CD14-positive monocyte (primary cell): Measurements from ENCODE around the gene ENTHD1. TPM values are rescaled to one million over a fixed set of nuclear protein-coding genes. Genes with fewer than 3 reads are reported as not detected.
"Not testable (repeated sequence)": the region's sequence is repeated elsewhere in the genome, so short reads cannot be mapped to it uniquely, and the experiment has no call there.

Source experiments
- DNase-seq, 3 donors: peaks; one replicate each; pipeline ENCODE4 v3.0.0-alpha.2; 2011 to 2022
- H2AFZ ChIP-seq: 2 replicates; pipeline ENCODE4 v1.6.0; 2012; ENCODE audit warnings: mild to moderate bottlenecking, low read depth, low read length, inconsistent platforms; ENCODE audit not compliant: insufficient read depth, poor library complexity, severe bottlenecking
- H3K27ac ChIP-seq, 2 donors: 1 replicate in 1 of 2; 2 replicates in 1 of 2; pipeline ENCODE4 v1.5.1; 2012 to 2013; ENCODE audit warnings: low read length in 2 of 2, control low read depth in 1 of 2, inconsistent platforms in 1 of 2, low read depth in 1 of 2, mild to moderate bottlenecking in 1 of 2
- H3K27me3 ChIP-seq, 2 donors: one replicate each; pipeline versions ENCODE4 v1.6.0 to v1.6.1; 2011 to 2013; ENCODE audit warnings: low read length in 2 of 2; ENCODE audit not compliant: control insufficient read depth in 2 of 2, insufficient read depth in 2 of 2
- H3K36me3 ChIP-seq, 2 donors: replicated peaks in 1 of 2; 1 replicate in 1 of 2; 2 replicates in 1 of 2; pipeline versions ENCODE4 v1.5.1 to v1.6.1; 2012 to 2013; ENCODE audit warnings: low read length in 2 of 2, control low read depth in 1 of 2, inconsistent platforms in 1 of 2, mild to moderate bottlenecking in 1 of 2; ENCODE audit not compliant: insufficient read depth in 2 of 2, control insufficient read depth in 1 of 2
- H3K4me1 ChIP-seq, 2 donors: 1 replicate in 1 of 2; 2 replicates in 1 of 2; pipeline versions ENCODE4 v1.5.1 to v1.6.1; 2012 to 2013; ENCODE audit warnings: low read length in 2 of 2, control low read depth in 1 of 2, inconsistent platforms in 1 of 2, mild to moderate bottlenecking in 1 of 2, moderate library complexity in 1 of 2; ENCODE audit not compliant: insufficient read depth in 2 of 2, control insufficient read depth in 1 of 2
- H3K4me2 ChIP-seq: replicated peaks from 2 replicates; pipeline ENCODE3; 2012; ENCODE audit warnings: low read length, moderate library complexity, mild to moderate bottlenecking; ENCODE audit not compliant: poor library complexity, severe bottlenecking; ENCODE audit errors: extremely low read depth
- H3K4me3 ChIP-seq, 3 experiments: fragments of 200-600 bp in 1 of 3; sonication (generic) in 1 of 3; replicated peaks in 1 of 3; 1 replicate in 2 of 3; 2 replicates in 1 of 3; pipeline ENCODE4 v1.5.1; 2011 to 2013; ENCODE audit warnings: low read length in 3 of 3, mild to moderate bottlenecking in 3 of 3, control low read depth in 2 of 3, low read depth in 2 of 3, inconsistent platforms in 1 of 3, moderate library complexity in 1 of 3
- H3K79me2 ChIP-seq: 2 replicates; pipeline ENCODE4 v1.6.0; 2012; ENCODE audit warnings: mild to moderate bottlenecking, control low read depth, inconsistent platforms, low read length, moderate library complexity; ENCODE audit not compliant: insufficient read depth
- H3K9ac ChIP-seq: 2 replicates; pipeline ENCODE4 v1.6.0; 2017; ENCODE audit warnings: low read length, mild to moderate bottlenecking; ENCODE audit not compliant: insufficient read depth, poor library complexity, severe bottlenecking
- H3K9me3 ChIP-seq, 2 donors: replicated peaks in 1 of 2; 1 replicate in 1 of 2; 2 replicates in 1 of 2; pipeline versions ENCODE4 v1.5.1 to v1.6.1; 2012 to 2013; ENCODE audit warnings: low read length in 2 of 2, control low read depth in 1 of 2; ENCODE audit not compliant: control insufficient read depth in 1 of 2, insufficient read depth in 1 of 2
- H4K20me1 ChIP-seq: 2 replicates; pipeline ENCODE4 v1.6.0; 2012; ENCODE audit warnings: mild to moderate bottlenecking, low read length, control low read depth, moderate library complexity; ENCODE audit not compliant: insufficient read depth
- H3K27ac Mint-ChIP-seq, 7 donors: one replicate each; pipeline ENCODE4 v1.8.0; 2020; ENCODE audit warnings: mild to moderate bottlenecking in 7 of 7, mixed read lengths in 7 of 7, moderate library complexity in 6 of 7, inconsistent platforms in 2 of 7
- H3K27me3 Mint-ChIP-seq, 3 donors: one replicate each; pipeline ENCODE4 v1.8.0; 2021 to 2022; ENCODE audit warnings: low read depth in 3 of 3, mild to moderate bottlenecking in 3 of 3, mixed read lengths in 3 of 3, moderate library complexity in 3 of 3, inconsistent platforms in 1 of 3
- H3K36me3 Mint-ChIP-seq, 2 donors: one replicate each; pipeline ENCODE4 v1.8.0; 2020; ENCODE audit warnings: mixed read lengths in 2 of 2, inconsistent platforms in 1 of 2, mild to moderate bottlenecking in 1 of 2
- H3K4me1 Mint-ChIP-seq: one replicate; pipeline ENCODE4 v1.8.0; 2020; ENCODE audit warnings: mild to moderate bottlenecking, mixed read lengths
- H3K4me3 Mint-ChIP-seq, 2 donors: one replicate each; pipeline ENCODE4 v1.8.0; 2020; ENCODE audit warnings: mild to moderate bottlenecking in 2 of 2, mixed read lengths in 2 of 2, moderate library complexity in 1 of 2
- H3K9me3 Mint-ChIP-seq, 7 donors: one replicate each; pipeline ENCODE4 v1.8.0; 2020 to 2022; ENCODE audit warnings: mixed read lengths in 7 of 7, mild to moderate bottlenecking in 6 of 7, moderate library complexity in 6 of 7, inconsistent platforms in 2 of 7
- WGBS: methylation state at CpG from one replicate; pipeline ENCODE4 v1.1.5; 2013; ENCODE audit warnings: missing lambda C conversion rate; ENCODE audit not compliant: insufficient coverage; 5-methylcytosine and 5-hydroxymethylcytosine counted together
- intact Hi-C, 2 donors: fragments of 100-400 bp; cut with micrococcal nuclease; formaldehyde crosslinking; loops; one replicate each; pipeline versions ENCODE4 v1.15.0 to v1.15.1; 2023
- polyA plus RNA-seq, 3 donors: library from polyadenylated mRNA; depleted of rRNA in 1 of 3; unstranded in 2 of 3; stranded (reverse) in 1 of 3; fragments of 300-500 nt in 2 of 3; fragments of >200 nt in 1 of 3; fragmentation: Illumina TruSeq in 2 of 3; gene quantifications; 1 replicate in 2 of 3; 2 replicates in 1 of 3; pipeline ENCODE4 v1.2.3, GENCODE V29; 2012 to 2021
- TF ChIP-seq, protein P1 (sequence below): fragments of 200-600 bp; IDR thresholded peaks from one replicate; pipeline ENCODE4 v1.8.0; 2022; ENCODE audit warnings: antibody characterized with exemption, mild to moderate bottlenecking

The ENTHD1 gene
- polyA plus RNA-seq, 3 donors, result not detected

DNA sequence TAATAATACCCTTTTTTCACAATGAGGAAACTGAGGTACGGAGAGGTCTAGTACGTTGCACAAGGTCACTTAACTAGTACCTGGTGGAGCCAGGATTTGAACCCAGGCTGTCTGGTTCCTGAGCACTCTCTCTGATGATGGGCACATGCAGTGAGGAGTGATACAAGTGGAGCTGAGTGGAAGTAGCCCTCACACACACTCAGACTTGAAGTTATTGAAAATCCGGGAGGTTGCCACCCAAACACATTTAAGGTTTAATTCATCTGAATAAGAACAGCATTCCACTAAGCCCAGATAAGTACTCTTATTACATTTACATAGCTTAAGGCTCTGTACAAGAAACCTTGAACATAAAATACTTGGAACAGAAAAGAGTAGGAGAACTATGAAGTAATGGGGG lies 12.1 kb upstream of the ENTHD1 start:
- 100% methylated on average over 1 of the region's 3 CpGs for WGBS
- Histone ChIP-seq H2AFZ (no peak overlapping the region), H3K4me1 (peaks cover 6 to 7% of the 10 kb centered on the region in 2 donors), H3K79me2 (no peaks in the 10 kb centered on the region), H3K4me3 (no peak overlapping the region), H3K27me3 (no peaks in the 10 kb centered on the region), H3K27ac (no peak overlapping the region), H4K20me1 (no peaks in the 10 kb centered on the region), H3K4me2 (no peak overlapping the region), H3K9ac (no peak overlapping the region), H3K9me3 (no peaks in the 10 kb centered on the region), H3K36me3 (no peaks in the 10 kb centered on the region)
- TF ChIP-seq, protein P1, sequence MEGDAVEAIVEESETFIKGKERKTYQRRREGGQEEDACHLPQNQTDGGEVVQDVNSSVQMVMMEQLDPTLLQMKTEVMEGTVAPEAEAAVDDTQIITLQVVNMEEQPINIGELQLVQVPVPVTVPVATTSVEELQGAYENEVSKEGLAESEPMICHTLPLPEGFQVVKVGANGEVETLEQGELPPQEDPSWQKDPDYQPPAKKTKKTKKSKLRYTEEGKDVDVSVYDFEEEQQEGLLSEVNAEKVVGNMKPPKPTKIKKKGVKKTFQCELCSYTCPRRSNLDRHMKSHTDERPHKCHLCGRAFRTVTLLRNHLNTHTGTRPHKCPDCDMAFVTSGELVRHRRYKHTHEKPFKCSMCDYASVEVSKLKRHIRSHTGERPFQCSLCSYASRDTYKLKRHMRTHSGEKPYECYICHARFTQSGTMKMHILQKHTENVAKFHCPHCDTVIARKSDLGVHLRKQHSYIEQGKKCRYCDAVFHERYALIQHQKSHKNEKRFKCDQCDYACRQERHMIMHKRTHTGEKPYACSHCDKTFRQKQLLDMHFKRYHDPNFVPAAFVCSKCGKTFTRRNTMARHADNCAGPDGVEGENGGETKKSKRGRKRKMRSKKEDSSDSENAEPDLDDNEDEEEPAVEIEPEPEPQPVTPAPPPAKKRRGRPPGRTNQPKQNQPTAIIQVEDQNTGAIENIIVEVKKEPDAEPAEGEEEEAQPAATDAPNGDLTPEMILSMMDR, result no peak
- intact Hi-C loops, result no loop called here
- Mint-ChIP-seq H3K27ac (no peak overlapping the region), H3K4me1 (peaks cover 13% of the 10 kb centered on the region), H3K9me3 (peaks cover 0 to 3% (median 0%) of the 10 kb centered on the region in 7 donors), H3K4me3 (no peak overlapping the region), H3K36me3 (no peaks in the 10 kb centered on the region), H3K27me3 (peaks cover 0 to 4% (median 2%) of the 10 kb centered on the region in 3 donors)
- no peak for DNase-seq

DNA sequence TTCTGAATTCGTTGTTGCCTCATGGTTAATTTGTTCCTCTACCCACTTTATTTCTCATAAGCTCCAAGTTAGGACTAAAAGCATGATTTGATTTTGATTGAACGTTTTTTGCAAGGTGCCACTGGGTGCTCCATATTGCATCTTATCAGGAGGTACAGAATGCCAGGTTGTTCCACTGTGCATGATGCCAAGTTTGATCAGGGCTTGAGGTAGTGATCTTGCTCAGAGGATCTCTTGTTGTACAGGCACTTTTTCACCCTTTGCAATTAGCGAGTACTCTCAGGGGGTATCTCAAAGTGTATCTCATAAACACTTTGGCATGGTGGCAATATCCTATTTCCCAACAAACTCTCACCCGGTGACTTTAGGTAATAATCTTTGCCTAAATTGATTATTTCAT lies 11.3 kb upstream of the ENTHD1 start:
- no peaks in the 10 kb centered on the region for H4K20me1 ChIP-seq
- 94% methylated on average over 2 of the region's 4 CpGs for WGBS
- TF ChIP-seq, protein P1, result no peak
- H3K9me3 ChIP-seq, result no peaks in the 10 kb centered on the region
- no peak overlapping the region for H3K9ac ChIP-seq
- no peaks in the 10 kb centered on the region for H3K36me3 Mint-ChIP-seq
- H2AFZ ChIP-seq, result no peak overlapping the region
- no peaks in the 10 kb centered on the region for H3K36me3 ChIP-seq
- intact Hi-C loops, result no loop called here
- H3K27ac Mint-ChIP-seq, result peak overlapping the region in 2 of 7 donors; percentile 5 to 18
- no peak for DNase-seq
- no peaks in the 10 kb centered on the region for H3K79me2 ChIP-seq
- no peak overlapping the region for H3K4me2 ChIP-seq
- H3K9me3 Mint-ChIP-seq, result no peaks in the 10 kb centered on the region
- H3K4me3 Mint-ChIP-seq, result no peak overlapping the region
- H3K27me3 ChIP-seq, result no peaks in the 10 kb centered on the region
- H3K4me3 ChIP-seq, result no peak overlapping the region
- peaks cover 13 to 16% of the 10 kb centered on the region in 2 donors for H3K4me1 ChIP-seq
- peaks cover 22% of the 10 kb centered on the region for H3K4me1 Mint-ChIP-seq
- peaks cover 0 to 2% (median 0%) of the 10 kb centered on the region in 3 donors for H3K27me3 Mint-ChIP-seq
- H3K27ac ChIP-seq, result no peak overlapping the region

DNA sequence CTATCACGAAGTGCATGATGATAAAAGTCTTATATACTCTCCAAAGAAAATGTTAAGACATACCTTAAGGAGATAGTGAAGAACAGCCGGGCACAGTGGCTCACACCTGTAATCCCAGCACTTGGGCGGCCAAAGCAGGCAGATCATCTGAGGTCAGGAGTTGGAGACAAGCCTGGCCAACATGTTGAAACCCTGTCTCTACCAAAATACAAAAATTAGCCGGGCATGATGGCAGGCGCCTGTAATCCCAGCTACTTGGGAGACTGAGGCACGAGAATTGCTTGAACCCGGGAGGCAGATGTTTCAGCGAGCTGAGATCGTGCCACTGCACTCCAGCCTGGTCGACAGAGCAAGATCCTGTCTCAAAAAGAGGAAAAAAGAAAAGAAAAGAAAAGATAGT lies 10.5 kb upstream of the ENTHD1 start:
- H3K79me2 ChIP-seq, DNase-seq, H3K4me3 Mint-ChIP-seq, H3K27ac Mint-ChIP-seq, H3K27me3 ChIP-seq, H3K4me2 ChIP-seq, H2AFZ ChIP-seq, H3K27ac ChIP-seq, H3K36me3 Mint-ChIP-seq, H3K36me3 ChIP-seq, H3K9me3 ChIP-seq, H3K4me3 ChIP-seq, intact Hi-C loops, H3K27me3 Mint-ChIP-seq, H3K9ac ChIP-seq, H4K20me1 ChIP-seq, H3K9me3 Mint-ChIP-seq: not testable (repeated sequence)
- WGBS, result 87% methylated on average over 2 of the region's 10 CpGs
- peaks cover 26% of the 10 kb centered on the region for H3K4me1 Mint-ChIP-seq
- H3K4me1 ChIP-seq, result peaks cover 19 to 24% of the 10 kb centered on the region in 2 donors
